Panc1 (cell line): ENCODE results near the gene UCHL3. TPM values are rescaled to one million over a fixed set of nuclear protein-coding genes. Genes with fewer than 3 reads are reported as not detected.

Experiments used
- ATAC-seq: fragments of 200-7000 bp; cut with Tn5 transposase; 2 replicates; pipeline ENCODE4 v1.9.1; 2020; ENCODE audit warnings: mild to moderate bottlenecking, moderate library complexity
- BruUV-seq: library from RNA; stranded (reverse); fragments of 400-500 nt; replicated peaks from 2 replicates; lab custom pipeline; 2021; lab: Mats Ljungman, UMichigan
- CTCF ChIA-PET: fragments of 300-600 bp; sonication (Branson Sonifier 250); formaldehyde crosslinking; loops from one replicate; lab custom pipeline; 2022; ENCODE audit warnings: antibody characterized with exemption; lab: Charles Lee
- POLR2A ChIA-PET: fragments of 300-600 bp; sonication (Branson Sonifier 250); formaldehyde crosslinking; loops from one replicate; lab custom pipeline; 2022; ENCODE audit warnings: antibody characterized with exemption; lab: Charles Lee
- DNase-seq: peaks from one replicate; pipeline ENCODE4 v3.0.0-alpha.2; 2010; ENCODE audit warnings: low read depth, low spot score
- H3K27ac ChIP-seq: 2 replicates; pipeline ENCODE4 v1.5.1; 2011; ENCODE audit warnings: mild to moderate bottlenecking, low read length, inconsistent platforms
- H3K27me3 ChIP-seq: fragments of 200-500 bp; sonication (Bioruptor generic); 2 replicates; pipeline ENCODE4 v1.6.0; 2014; ENCODE audit warnings: low read length, inconsistent platforms; ENCODE audit not compliant: control insufficient read depth, insufficient read depth
- H3K36me3 ChIP-seq: fragments of 200-500 bp; sonication (Bioruptor generic); 2 replicates; pipeline ENCODE4 v1.5.1; 2014; ENCODE audit warnings: inconsistent platforms, mild to moderate bottlenecking, low read length, moderate library complexity; ENCODE audit not compliant: control insufficient read depth, insufficient read depth
- H3K4me1 ChIP-seq: 2 replicates; pipeline ENCODE4 v1.5.1; 2011; ENCODE audit warnings: inconsistent platforms, mild to moderate bottlenecking, low read length, moderate library complexity; ENCODE audit not compliant: control insufficient read depth, insufficient read depth
- H3K4me3 ChIP-seq, 2 experiments: 2 replicates each; pipeline ENCODE4 v1.5.1; 2011 to 2012; ENCODE audit warnings: low read depth in 2 of 2, low read length in 2 of 2, mild to moderate bottlenecking in 2 of 2, inconsistent platforms in 1 of 2, moderate library complexity in 1 of 2
- H3K9me3 ChIP-seq: fragments of 200-500 bp; sonication (Bioruptor generic); 2 replicates; pipeline ENCODE4 v1.5.1; 2014; ENCODE audit warnings: low read depth, mild to moderate bottlenecking, inconsistent platforms, low read length, moderate library complexity; ENCODE audit not compliant: control insufficient read depth, insufficient read depth
- POLR2AphosphoS5 ChIP-seq: IDR thresholded peaks from 2 replicates; pipeline ENCODE4 v1.6.1; 2012; ENCODE audit warnings: mild to moderate bottlenecking, low read depth, low read length, moderate library complexity
- SIN3A ChIP-seq: IDR thresholded peaks from 2 replicates; pipeline ENCODE4 v1.6.1; 2012; ENCODE audit warnings: low read depth, mild to moderate bottlenecking, low read length, moderate library complexity, borderline replicate concordance; ENCODE audit not compliant: insufficient read depth
- TCF7L2 ChIP-seq: IDR thresholded peaks from 2 replicates; pipeline ENCODE4 v1.6.1; 2011; ENCODE audit warnings: mild to moderate bottlenecking, low read depth, low read length, inconsistent platforms
- in situ Hi-C: cut with HindIII; loops from 2 replicates; pipeline ENCODE4 v1.10.0; 2016; ENCODE audit warnings: low sequenced_read_pairs, low pct_unique_long_range_greater_than_20kb
- intact Hi-C: fragments of 100-400 bp; cut with micrococcal nuclease; formaldehyde crosslinking; loops from one replicate; pipeline ENCODE4 v1.10.0; 2022; ENCODE audit not compliant: unreplicated experiment
- total RNA-seq: library from RNA; stranded (reverse); gene quantifications from one replicate; pipeline ENCODE4 v1.2.1, GENCODE V29; 2021; ENCODE audit not compliant: unreplicated experiment
- TF ChIP-seq, protein P1 (sequence below): fragments of 450-650 bp; IDR thresholded peaks from 2 replicates; pipeline ENCODE4 v1.5.1; 2017; ENCODE audit warnings: mild to moderate bottlenecking
- TF ChIP-seq, protein P2 (sequence below), 2 experiments: IDR thresholded peaks; 2 replicates each; pipeline ENCODE4 v1.6.1; 2011 to 2012; ENCODE audit warnings: low read depth in 2 of 2, control low read depth in 1 of 2, low read length in 1 of 2, mild to moderate bottlenecking in 1 of 2, moderate library complexity in 1 of 2; ENCODE audit not compliant: insufficient read depth in 1 of 2

UCHL3 gene
- total RNA-seq, 1 experiment from 2014 or later = 29.3 TPM

GRCh38 chr13:75636436-75637180, 87.0 kb downstream of the UCHL3 start:
- H3K4me1 ChIP-seq = no peaks in the 10 kb centered on the region; the same call in 1 of the 2 replicates
- H3K27ac ChIP-seq = peak overlapping the region; percentile 51
- H3K9me3 ChIP-seq = no peaks in the 10 kb centered on the region
- ATAC-seq = peak; percentile 62
- H3K36me3 ChIP-seq = no peaks in the 10 kb centered on the region
- no peaks in the 10 kb centered on the region for H3K27me3 ChIP-seq
- CTCF ChIA-PET = no interaction called here
- POLR2A ChIA-PET = no interaction called here
- intact Hi-C loops = no loop called here
- no TSS peak for BruUV-seq
- TF ChIP-seq, protein P1, sequence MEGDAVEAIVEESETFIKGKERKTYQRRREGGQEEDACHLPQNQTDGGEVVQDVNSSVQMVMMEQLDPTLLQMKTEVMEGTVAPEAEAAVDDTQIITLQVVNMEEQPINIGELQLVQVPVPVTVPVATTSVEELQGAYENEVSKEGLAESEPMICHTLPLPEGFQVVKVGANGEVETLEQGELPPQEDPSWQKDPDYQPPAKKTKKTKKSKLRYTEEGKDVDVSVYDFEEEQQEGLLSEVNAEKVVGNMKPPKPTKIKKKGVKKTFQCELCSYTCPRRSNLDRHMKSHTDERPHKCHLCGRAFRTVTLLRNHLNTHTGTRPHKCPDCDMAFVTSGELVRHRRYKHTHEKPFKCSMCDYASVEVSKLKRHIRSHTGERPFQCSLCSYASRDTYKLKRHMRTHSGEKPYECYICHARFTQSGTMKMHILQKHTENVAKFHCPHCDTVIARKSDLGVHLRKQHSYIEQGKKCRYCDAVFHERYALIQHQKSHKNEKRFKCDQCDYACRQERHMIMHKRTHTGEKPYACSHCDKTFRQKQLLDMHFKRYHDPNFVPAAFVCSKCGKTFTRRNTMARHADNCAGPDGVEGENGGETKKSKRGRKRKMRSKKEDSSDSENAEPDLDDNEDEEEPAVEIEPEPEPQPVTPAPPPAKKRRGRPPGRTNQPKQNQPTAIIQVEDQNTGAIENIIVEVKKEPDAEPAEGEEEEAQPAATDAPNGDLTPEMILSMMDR = no peak
- peak; percentile 72 for TF ChIP-seq TCF7L2
- no peak for DNase-seq
- H3K4me3 ChIP-seq = peak overlapping the region; percentile 63 to 80
- in situ Hi-C loops = no loop called here

DNA sequence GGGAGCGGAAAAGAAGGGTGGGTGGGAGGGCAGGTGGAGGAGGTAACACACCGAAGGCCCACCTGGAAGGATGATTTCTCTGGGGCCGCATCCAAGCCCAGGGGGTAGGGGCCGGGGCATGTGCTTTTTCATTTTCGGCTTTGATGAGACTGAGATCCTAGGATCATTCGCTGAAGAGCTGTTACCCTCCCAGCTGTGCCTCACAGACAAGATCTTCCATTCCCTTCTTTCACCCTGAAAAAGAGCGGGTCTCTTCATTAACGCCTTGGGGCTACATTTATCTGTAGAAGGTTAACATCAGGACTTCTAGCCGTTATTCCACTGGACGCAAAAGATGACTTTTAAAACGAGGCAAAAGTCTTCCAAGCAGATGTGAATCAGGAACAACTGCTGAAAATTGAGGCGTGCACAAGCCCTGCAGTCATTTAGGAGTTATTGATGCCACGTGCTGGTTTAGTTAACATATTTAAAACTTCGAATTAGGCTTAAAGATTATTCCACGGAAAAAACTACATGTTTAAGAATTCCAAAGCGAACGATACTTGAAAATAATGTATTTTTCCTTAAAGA, 87.7 kb downstream of the UCHL3 start:
- DNase-seq (no peak), ATAC-seq (no peak)
- in situ Hi-C loops = no loop called here
- Histone ChIP-seq H3K27me3 (no peaks in the 10 kb centered on the region), H3K4me1 (no peaks in the 10 kb centered on the region; the same call in 1 of the 2 replicates), H3K27ac (no peak overlapping the region), H3K4me3 (peak overlapping the region; percentile 35 to 63; a peak in 3 of 4 replicates), H3K9me3 (no peaks in the 10 kb centered on the region), H3K36me3 (no peaks in the 10 kb centered on the region)
- TF ChIP-seq, protein P2, sequence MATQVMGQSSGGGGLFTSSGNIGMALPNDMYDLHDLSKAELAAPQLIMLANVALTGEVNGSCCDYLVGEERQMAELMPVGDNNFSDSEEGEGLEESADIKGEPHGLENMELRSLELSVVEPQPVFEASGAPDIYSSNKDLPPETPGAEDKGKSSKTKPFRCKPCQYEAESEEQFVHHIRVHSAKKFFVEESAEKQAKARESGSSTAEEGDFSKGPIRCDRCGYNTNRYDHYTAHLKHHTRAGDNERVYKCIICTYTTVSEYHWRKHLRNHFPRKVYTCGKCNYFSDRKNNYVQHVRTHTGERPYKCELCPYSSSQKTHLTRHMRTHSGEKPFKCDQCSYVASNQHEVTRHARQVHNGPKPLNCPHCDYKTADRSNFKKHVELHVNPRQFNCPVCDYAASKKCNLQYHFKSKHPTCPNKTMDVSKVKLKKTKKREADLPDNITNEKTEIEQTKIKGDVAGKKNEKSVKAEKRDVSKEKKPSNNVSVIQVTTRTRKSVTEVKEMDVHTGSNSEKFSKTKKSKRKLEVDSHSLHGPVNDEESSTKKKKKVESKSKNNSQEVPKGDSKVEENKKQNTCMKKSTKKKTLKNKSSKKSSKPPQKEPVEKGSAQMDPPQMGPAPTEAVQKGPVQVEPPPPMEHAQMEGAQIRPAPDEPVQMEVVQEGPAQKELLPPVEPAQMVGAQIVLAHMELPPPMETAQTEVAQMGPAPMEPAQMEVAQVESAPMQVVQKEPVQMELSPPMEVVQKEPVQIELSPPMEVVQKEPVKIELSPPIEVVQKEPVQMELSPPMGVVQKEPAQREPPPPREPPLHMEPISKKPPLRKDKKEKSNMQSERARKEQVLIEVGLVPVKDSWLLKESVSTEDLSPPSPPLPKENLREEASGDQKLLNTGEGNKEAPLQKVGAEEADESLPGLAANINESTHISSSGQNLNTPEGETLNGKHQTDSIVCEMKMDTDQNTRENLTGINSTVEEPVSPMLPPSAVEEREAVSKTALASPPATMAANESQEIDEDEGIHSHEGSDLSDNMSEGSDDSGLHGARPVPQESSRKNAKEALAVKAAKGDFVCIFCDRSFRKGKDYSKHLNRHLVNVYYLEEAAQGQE (IDR thresholded peaks at IDR 0.05; ENCODE audit: insufficient read depth in 1 of 2, low read depth in 2 of 2, low read length in 1 of 2) = no peak
- TF ChIP-seq SIN3A (no peak), TCF7L2 (no peak), POLR2AphosphoS5 (no peak)
- TF ChIP-seq, protein P1 = no peak
- intact Hi-C loops = no loop called here
- POLR2A ChIA-PET = no interaction called here
- TSS peak; percentile 79 for BruUV-seq
- CTCF ChIA-PET = no interaction called here
